NT2/D1 (cell line): ENCODE results near the gene MYLK.

ENCODE experiments used
- DNase-seq: peaks from one replicate; pipeline ENCODE4 v3.0.0-alpha.2; 2011; ENCODE audit warnings: low read depth, low spot score
- H3K27me3 ChIP-seq: 2 replicates; pipeline ENCODE4 v1.6.0; 2011; ENCODE audit warnings: mild to moderate bottlenecking; ENCODE audit not compliant: insufficient read length, insufficient read depth
- H3K36me3 ChIP-seq: 2 replicates; pipeline ENCODE4 v1.6.1; 2011; ENCODE audit warnings: mild to moderate bottlenecking, low read length, mixed read lengths; ENCODE audit not compliant: insufficient read depth, insufficient read length
- H3K4me1 ChIP-seq: 2 replicates; pipeline ENCODE4 v1.5.1; 2011; ENCODE audit not compliant: insufficient read depth, insufficient read length
- H3K4me3 ChIP-seq: 2 replicates; pipeline ENCODE4 v1.5.1; 2011; ENCODE audit warnings: low read depth; ENCODE audit not compliant: insufficient read length
- H3K9ac ChIP-seq: 2 replicates; pipeline ENCODE4 v1.6.0; 2011; ENCODE audit warnings: low read depth; ENCODE audit not compliant: insufficient read length
- H3K9me3 ChIP-seq: 2 replicates; pipeline ENCODE4 v1.5.1; 2011; ENCODE audit warnings: mild to moderate bottlenecking, low read length; ENCODE audit not compliant: insufficient read depth
- SUZ12 ChIP-seq: IDR thresholded peaks from 2 replicates; pipeline ENCODE4 v1.6.1; 2011; ENCODE audit not compliant: insufficient read length, insufficient read depth; ENCODE audit errors: extremely low read depth
- YY1 ChIP-seq: IDR thresholded peaks from 2 replicates; pipeline ENCODE4 v1.6.1; 2011; ENCODE audit not compliant: insufficient read length, insufficient read depth
- ZNF274 ChIP-seq: IDR thresholded peaks from 2 replicates; pipeline ENCODE4 v1.6.1; 2011; ENCODE audit warnings: mild to moderate bottlenecking, low read depth, low read length

Gene MYLK

DNA sequence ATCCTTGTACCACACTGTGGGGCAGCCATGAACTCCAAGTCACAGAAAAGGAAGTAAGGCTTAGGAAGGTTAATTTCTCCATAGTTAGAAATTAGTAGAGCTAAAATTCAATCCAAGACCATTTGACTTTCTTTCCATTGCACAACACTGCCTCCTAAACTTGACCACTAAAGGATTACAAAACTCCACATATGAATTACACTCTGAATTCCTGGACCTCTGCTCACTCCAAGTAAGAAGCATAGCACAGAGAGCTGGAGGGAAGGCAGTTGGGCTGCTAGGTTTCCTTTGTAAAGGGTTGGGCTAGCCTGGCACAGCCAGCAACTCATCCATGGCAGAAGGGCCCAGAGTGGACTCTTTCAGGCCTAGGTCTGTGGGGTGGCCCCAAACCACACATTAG, 134.4 kb downstream of the MYLK start:
- Histone ChIP-seq H3K4me1 (no peaks in the 10 kb centered on the region), H3K4me3 (no peak overlapping the region), H3K36me3 (peaks cover 11% of the 10 kb centered on the region), H3K9ac (no peak overlapping the region), H3K9me3 (no peaks in the 10 kb centered on the region), H3K27me3 (no peaks in the 10 kb centered on the region)
- no peak for TF ChIP-seq YY1
- no peak for TF ChIP-seq SUZ12
- no peak for TF ChIP-seq ZNF274
- no peak for DNase-seq

DNA sequence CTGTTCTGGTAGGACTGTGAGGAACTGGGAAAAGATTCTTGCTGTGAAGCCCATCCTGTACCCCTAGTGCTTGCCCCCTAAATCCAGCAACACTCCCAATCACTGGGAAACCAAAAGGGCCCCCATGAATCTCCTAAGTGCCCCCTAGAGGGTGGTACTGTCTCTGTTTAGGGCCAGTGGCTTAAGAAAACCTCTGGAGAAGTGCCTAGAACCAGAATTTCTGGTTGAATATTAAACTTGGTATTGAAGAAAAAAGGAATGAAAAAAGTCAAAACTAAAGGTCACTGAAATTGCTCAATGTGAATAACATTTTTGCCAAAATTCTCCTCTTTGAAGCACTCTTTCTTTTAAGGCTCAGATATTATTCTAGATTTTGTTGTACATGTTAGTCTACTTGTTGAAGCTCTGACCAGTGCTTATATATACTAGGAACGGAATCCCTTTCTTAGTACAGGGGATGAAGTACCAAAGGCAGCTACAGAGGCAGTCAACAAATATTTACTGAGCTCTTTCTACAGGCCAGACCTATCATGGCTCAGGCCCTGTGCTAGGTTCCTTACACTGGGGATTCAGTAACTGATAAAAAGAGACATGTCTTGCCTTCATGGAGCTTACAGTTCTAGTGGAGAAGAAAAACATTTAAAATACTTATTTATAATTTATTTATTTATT, 138.8 kb downstream of the MYLK start:
- no peak for TF ChIP-seq YY1
- TF ChIP-seq ZNF274 = no peak
- no peak for TF ChIP-seq SUZ12
- H3K4me1 ChIP-seq = no peaks in the 10 kb centered on the region
- H3K9me3 ChIP-seq = no peaks in the 10 kb centered on the region
- H3K36me3 ChIP-seq = peaks cover 8% of the 10 kb centered on the region
- no peak for DNase-seq
- no peaks in the 10 kb centered on the region for H3K27me3 ChIP-seq
- H3K4me3 ChIP-seq = no peak overlapping the region
- no peak overlapping the region for H3K9ac ChIP-seq

DNA sequence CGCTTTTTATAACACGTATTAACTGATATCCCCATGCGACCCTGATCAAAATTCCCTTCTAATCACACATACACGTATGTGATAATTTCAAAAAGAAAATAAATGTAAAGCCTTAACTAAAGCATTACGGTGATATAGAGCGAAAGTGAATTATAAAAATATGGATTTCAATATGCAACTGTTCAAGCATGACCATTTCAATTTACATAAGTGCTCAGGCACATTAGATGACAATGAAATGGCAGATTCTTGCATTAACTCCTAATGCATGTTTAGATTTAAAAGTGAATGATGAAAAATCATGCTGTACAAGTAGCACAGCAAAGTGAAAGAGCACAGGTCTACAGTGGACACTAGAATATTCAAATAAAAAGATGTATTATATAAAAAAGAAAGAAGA, 140.1 kb downstream of the MYLK start:
- Histone ChIP-seq H3K4me3 (no peak overlapping the region), H3K9me3 (no peaks in the 10 kb centered on the region), H3K27me3 (no peaks in the 10 kb centered on the region), H3K4me1 (no peaks in the 10 kb centered on the region), H3K36me3 (peaks cover 5% of the 10 kb centered on the region), H3K9ac (no peak overlapping the region)
- TF ChIP-seq ZNF274 = no peak
- no peak for TF ChIP-seq YY1
- no peak for TF ChIP-seq SUZ12
- no peak for DNase-seq

DNA sequence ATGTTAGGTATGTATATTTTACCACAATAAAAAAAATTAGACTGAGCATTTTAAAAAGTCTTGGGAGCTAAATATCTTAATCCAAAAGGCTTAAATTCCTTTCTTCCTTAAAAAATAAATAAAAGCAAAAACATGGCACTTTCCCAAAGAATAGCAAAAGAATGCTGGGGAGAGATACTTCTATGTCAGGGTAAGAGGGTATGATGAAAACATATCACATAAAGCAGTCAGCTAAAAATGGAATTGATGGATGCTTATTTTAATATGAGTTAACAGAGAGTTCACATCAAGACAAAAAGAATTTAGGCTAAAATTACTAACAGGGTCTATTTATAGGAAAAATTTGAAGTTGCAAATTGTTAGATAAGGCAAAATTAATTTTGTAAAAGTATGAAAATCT, 141.0 kb downstream of the MYLK start:
- no peak for DNase-seq
- TF ChIP-seq ZNF274 = no peak
- TF ChIP-seq SUZ12 = no peak
- no peak for TF ChIP-seq YY1
- Histone ChIP-seq H3K36me3 (peaks cover 5% of the 10 kb centered on the region), H3K9ac (no peak overlapping the region), H3K4me1 (no peaks in the 10 kb centered on the region), H3K4me3 (no peak overlapping the region), H3K27me3 (no peaks in the 10 kb centered on the region), H3K9me3 (0 out of 2 replicates have a peak, but pooled peaks cover 4% of the 10 kb centered on the region)

DNA sequence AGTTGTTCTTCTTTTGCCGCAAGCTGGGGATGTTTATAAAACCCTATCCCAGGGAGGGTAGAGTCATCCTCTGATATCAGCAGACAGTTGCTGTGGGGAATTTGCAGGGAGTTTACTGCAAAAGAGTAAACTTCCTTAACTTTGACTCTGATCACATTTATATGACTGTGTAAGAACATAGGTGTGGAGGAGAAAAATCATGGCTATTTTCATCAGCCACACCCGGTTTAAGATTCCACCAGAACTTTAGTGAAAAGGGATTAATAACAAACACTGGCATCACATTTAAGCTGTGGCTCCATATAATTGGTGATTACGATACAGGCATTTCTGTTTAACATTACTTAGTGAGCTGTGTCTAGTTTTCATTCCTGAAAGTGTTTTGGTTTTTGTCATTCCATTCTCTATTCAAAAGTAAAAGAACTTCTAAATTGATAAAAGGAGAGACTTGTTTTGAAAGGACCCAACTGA, 143.1 kb downstream of the MYLK start:
- H3K9ac ChIP-seq = no peak overlapping the region
- no peak for TF ChIP-seq ZNF274
- no peak for TF ChIP-seq SUZ12
- TF ChIP-seq YY1 = no peak
- H3K4me1 ChIP-seq = no peaks in the 10 kb centered on the region
- H3K36me3 ChIP-seq = peaks cover 7% of the 10 kb centered on the region
- H3K4me3 ChIP-seq = no peak overlapping the region
- DNase-seq = no peak
- H3K27me3 ChIP-seq = no peaks in the 10 kb centered on the region
- H3K9me3 ChIP-seq = 0 out of 2 replicates have a peak, but pooled peaks cover 4% of the 10 kb centered on the region

DNA sequence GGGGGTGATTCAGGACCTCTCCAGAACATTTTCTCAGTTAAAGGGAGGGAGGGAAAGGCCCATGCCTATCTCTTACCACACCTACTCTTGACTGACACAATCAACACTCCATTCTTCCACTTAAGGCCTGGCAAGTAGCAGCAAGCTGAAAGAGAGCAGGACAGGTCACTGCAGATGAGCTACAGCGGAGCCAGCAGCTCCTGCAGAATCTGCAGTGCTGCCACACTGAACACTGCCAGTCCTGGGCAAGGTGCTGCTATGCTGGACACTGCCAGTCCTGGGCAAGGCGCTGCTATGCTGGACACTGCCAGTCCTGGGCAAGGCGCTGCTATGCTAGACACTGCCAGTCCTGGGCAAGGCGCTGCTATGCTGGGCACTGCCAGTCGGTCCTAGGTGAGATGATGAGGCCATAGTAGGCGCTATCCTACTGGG, 143.7 kb downstream of the MYLK start:
- no peaks in the 10 kb centered on the region for H3K4me1 ChIP-seq
- no peak overlapping the region for H3K4me3 ChIP-seq
- peaks cover 7% of the 10 kb centered on the region for H3K36me3 ChIP-seq
- TF ChIP-seq SUZ12 = no peak
- no peak for TF ChIP-seq YY1
- TF ChIP-seq ZNF274 = no peak
- no peak for DNase-seq
- H3K9ac ChIP-seq = no peak overlapping the region
- 0 out of 2 replicates have a peak, but pooled peaks cover 4% of the 10 kb centered on the region for H3K9me3 ChIP-seq
- H3K27me3 ChIP-seq = no peaks in the 10 kb centered on the region

DNA sequence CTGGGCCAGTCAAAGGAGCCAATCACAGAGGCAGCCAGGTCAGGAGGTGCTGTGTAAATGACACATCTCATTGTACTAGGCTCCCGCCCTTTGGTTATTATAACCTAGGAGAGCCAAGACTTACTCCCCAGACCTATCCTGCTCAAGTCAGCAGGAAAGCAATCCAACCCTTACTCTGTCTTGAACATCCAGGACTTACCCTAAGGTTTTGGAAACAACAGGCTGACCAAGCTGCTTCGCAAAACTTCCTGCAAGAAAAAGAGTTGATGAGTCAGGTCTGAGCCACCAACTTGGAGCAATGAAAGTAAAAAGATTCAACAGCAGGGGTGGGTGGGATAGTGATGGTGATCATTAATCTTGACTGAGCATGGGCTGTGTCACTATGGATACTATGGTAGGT, 144.4 kb downstream of the MYLK start:
- Histone ChIP-seq H3K9ac (no peak overlapping the region), H3K27me3 (no peaks in the 10 kb centered on the region), H3K4me1 (peaks cover 5% of the 10 kb centered on the region), H3K4me3 (no peak overlapping the region), H3K36me3 (peaks cover 7% of the 10 kb centered on the region), H3K9me3 (0 out of 2 replicates have a peak, but pooled peaks cover 4% of the 10 kb centered on the region)
- DNase-seq = no peak
- TF ChIP-seq YY1 = no peak
- TF ChIP-seq SUZ12 = no peak
- TF ChIP-seq ZNF274 = no peak
